NCI-H510A treated with DMSO at 0.1 percent for 48 hours (cell line): ENCODE results near the gene TIRAP.

Experiments
- DNase-seq: peaks from one replicate; lab custom pipeline; 2025; lab: John Stamatoyannopoulos, UW

TIRAP gene

DNA sequence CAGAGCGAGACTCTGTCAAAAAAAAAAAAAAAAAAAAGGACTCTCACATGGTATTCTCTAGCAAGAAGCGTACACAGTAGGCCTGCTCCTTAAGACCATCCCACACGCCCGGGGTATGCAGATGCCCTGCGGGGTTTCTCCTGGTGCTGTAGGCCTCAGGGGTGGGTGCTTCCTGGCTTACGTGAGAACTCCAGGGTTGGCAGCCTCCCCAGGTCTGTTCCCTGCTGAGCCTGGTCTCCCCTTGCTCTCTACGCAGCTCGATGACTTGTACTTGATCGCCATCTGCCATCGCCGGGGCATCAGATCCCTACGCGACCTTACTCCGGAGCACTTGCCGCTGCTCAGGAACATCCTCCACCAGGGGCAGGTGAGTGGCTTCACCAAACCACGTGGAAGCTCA lies 60.2 kb downstream of the TIRAP start:
- no peak for DNase-seq
